ENCODE measurements around the gene MALRD1. TPM values are rescaled to one million over a fixed set of nuclear protein-coding genes. Genes with fewer than 3 reads are reported as not detected.

MALRD1 gene
- total RNA-seq, 4 donors from 2014 or later = 0.94 to 4.5 (median 2.3) TPM; not detected in 1

GRCh38 chr10:19561181-19561580, 512.6 kb downstream of the MALRD1 start:
- Histone ChIP-seq H3K27ac (no peak overlapping the region), H3K9me3 (no peaks in the 10 kb centered on the region), H3K36me3 (no peaks in the 10 kb centered on the region), H3K27me3 (no peaks in the 10 kb centered on the region), H3K4me3 (replicated peaks in 1 of 3) (no peak overlapping the region), H3K4me1 (no peaks in the 10 kb centered on the region)
- intact Hi-C loops (cut with DNase I) = no loop called here
- DNase-seq = no peak
- 86 to 90% methylated on average over 1 of the region's 1 CpG for WGBS, 2 donors
- TF ChIP-seq POLR2A (IDR thresholded peaks at IDR 0.05) = no peak
- TF ChIP-seq, protein P1, sequence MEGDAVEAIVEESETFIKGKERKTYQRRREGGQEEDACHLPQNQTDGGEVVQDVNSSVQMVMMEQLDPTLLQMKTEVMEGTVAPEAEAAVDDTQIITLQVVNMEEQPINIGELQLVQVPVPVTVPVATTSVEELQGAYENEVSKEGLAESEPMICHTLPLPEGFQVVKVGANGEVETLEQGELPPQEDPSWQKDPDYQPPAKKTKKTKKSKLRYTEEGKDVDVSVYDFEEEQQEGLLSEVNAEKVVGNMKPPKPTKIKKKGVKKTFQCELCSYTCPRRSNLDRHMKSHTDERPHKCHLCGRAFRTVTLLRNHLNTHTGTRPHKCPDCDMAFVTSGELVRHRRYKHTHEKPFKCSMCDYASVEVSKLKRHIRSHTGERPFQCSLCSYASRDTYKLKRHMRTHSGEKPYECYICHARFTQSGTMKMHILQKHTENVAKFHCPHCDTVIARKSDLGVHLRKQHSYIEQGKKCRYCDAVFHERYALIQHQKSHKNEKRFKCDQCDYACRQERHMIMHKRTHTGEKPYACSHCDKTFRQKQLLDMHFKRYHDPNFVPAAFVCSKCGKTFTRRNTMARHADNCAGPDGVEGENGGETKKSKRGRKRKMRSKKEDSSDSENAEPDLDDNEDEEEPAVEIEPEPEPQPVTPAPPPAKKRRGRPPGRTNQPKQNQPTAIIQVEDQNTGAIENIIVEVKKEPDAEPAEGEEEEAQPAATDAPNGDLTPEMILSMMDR (IDR thresholded peaks at IDR 0.05) = no peak

GRCh38 chr10:19563388-19564141, 515.0 kb downstream of the MALRD1 start:
- H3K27me3 ChIP-seq = no peaks in the 10 kb centered on the region
- no peak for DNase-seq

DNA sequence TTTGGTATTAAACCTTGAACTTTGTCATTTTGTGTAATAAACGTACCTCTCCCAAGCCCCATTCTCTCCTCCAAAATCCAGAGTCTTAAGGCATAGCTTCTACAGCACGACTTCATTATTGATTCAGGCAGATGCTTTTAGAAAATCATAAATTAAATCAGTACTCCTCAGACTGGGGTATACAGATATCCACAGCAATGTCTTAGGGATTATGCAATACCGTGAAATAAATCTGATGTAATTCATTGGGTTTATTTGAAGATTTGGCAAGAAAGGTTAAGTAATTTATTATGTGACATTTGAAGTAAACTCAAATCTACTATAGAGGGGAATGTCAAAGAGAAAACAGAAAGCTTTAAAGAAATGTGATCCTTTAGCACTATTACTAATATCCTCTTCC, 521.5 kb downstream of the MALRD1 start:
- no peak for DNase-seq
- H3K4me3 ChIP-seq (replicated peaks in 1 of 3) = no peak overlapping the region
- no peaks in the 10 kb centered on the region for H3K27me3 ChIP-seq
- 58 to 71% methylated on average over 3 of the region's 3 CpGs for WGBS, 2 donors
- H3K36me3 ChIP-seq = no peaks in the 10 kb centered on the region
- H3K4me1 ChIP-seq = no peaks in the 10 kb centered on the region
- H3K9me3 ChIP-seq = no peaks in the 10 kb centered on the region
- no peak overlapping the region for H3K27ac ChIP-seq
- intact Hi-C loops (cut with DNase I) = no loop called here
- no peak for TF ChIP-seq POLR2A (IDR thresholded peaks at IDR 0.05)
- TF ChIP-seq, protein P1 (IDR thresholded peaks at IDR 0.05) = no peak

More at GRCh38 chr10:19563388-19564141, 515.0 kb downstream of the MALRD1 start:
- H3K4me3 ChIP-seq (replicated peaks in 1 of 3) = no peak overlapping the region
- intact Hi-C loops (cut with DNase I) = no loop called here
- no peaks in the 10 kb centered on the region for H3K9me3 ChIP-seq
- no peaks in the 10 kb centered on the region for H3K4me1 ChIP-seq
- 67 to 71% methylated on average over 4 of the region's 4 CpGs for WGBS, 2 donors
- H3K36me3 ChIP-seq = no peaks in the 10 kb centered on the region
- H3K27ac ChIP-seq = no peak overlapping the region
- TF ChIP-seq, protein P1 (IDR thresholded peaks at IDR 0.05) = no peak
- no peak for TF ChIP-seq POLR2A (IDR thresholded peaks at IDR 0.05)

GRCh38 chr10:19570991-19571390, 522.4 kb downstream of the MALRD1 start:
- no peak overlapping the region for H3K4me3 ChIP-seq (replicated peaks in 1 of 3)

GRCh38 chr10:19572056-19572455, 523.5 kb downstream of the MALRD1 start:
- Histone ChIP-seq H3K9me3 (no peaks in the 10 kb centered on the region), H3K27ac (no peak overlapping the region), H3K4me3 (replicated peaks in 1 of 3) (no peak overlapping the region), H3K4me1 (no peaks in the 10 kb centered on the region), H3K27me3 (no peaks in the 10 kb centered on the region), H3K36me3 (no peaks in the 10 kb centered on the region)
- no peak for DNase-seq
- 82 to 83% methylated on average over 4 of the region's 4 CpGs for WGBS, 2 donors
- TF ChIP-seq POLR2A (IDR thresholded peaks at IDR 0.05) = no peak
- TF ChIP-seq, protein P1 (IDR thresholded peaks at IDR 0.05) = no peak
- intact Hi-C loops (cut with DNase I) = no loop called here

More at GRCh38 chr10:19570991-19571390, 522.4 kb downstream of the MALRD1 start:
- H3K4me1 ChIP-seq = no peaks in the 10 kb centered on the region
- intact Hi-C loops (cut with DNase I) = no loop called here
- H3K36me3 ChIP-seq = no peaks in the 10 kb centered on the region
- no peaks in the 10 kb centered on the region for H3K27me3 ChIP-seq
- no peak overlapping the region for H3K27ac ChIP-seq
- H3K9me3 ChIP-seq = no peaks in the 10 kb centered on the region
- no peak for DNase-seq
- TF ChIP-seq, protein P1 (IDR thresholded peaks at IDR 0.05) = no peak
- no peak for TF ChIP-seq POLR2A (IDR thresholded peaks at IDR 0.05)
- 38 to 48% methylated on average over 1 of the region's 1 CpG for WGBS, 2 donors

Measured in thyroid gland (tissue), 4 donors.